IPS-NIHi7 (cell line): Measurements from ENCODE around the gene NOVA1.

Experiments used
- DNase-seq: peaks from one replicate; pipeline ENCODE4 v3.0.0; 2012; ENCODE audit warnings: mixed read lengths; ENCODE audit errors: extremely low spot score

NOVA1 gene

DNA sequence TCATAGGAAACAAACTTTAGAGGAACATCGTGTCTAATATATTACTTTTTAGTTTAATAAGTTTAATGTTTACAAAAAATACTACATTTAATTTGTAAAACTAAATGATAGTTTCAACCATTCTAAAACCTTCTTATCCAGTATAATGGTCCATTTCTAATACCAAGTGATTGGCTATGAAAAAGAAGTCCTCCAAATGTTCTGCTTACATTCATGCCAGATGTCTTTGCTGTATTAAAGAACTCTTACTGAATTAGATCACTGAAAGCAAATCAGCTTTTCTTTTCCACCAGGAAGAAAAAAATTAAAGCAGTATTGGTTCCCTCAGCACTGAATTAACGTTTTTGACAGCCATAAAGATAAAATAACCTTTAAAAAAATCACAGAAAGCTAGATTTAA is 3.7 kb downstream of the NOVA1 start:
- DNase-seq, result no peak

DNA sequence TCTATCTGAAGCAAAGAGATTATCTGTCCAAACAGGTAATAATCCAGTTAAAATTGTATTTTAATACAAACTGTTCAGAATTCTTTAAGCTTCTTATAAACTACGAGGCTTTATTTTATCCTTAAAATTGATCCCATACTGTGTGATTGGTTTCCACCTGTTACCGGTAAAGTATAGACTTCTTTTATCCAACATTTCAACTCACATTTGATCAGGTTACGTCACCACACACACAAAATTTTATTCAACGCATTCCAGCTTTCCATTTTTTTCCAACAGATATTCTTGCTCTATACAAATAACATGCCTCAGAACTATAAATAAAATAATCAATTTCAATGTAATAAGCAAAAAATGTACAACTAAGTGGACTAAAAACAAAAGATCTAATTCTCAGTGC is 4.5 kb downstream of the NOVA1 start:
- DNase-seq, result no peak

DNA sequence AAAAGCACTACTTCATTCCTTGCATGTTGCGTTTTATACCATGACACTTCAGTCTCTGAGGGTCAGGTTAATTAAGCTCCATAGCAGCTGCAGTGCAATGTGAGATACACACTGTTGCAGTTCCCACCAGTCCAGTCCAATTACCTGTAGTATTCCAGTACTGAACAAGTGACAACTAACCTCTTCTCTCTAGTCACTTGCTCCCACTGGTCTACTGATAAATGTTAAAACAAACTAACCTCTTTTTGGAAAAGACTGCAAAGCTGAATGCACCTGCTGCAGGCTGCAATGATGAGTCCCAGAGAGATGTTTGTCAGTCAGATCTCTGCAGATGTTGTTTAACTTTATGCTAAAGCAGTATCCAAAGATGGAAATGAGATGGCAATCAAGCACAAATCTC is 7.9 kb downstream of the NOVA1 start:
- DNase-seq, result no peak

DNA sequence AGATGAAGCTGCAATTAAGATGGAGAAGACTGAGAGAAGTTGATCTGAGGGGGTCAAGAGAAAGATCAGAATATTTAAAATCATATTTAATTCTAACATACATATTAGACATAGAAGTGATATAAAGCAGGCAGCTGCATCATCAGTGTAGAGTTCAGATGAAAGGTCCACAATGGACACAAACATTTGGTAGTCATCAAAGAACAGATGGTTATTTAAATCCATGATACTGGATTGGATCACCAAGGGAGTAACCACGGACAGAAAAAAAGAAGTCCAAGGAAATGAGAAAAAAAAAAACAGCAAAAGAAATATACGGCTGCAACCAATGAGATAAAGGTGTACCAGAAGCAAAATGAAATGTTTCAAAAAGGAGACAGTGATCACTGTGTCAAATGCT is 20.1 kb downstream of the NOVA1 start:
- DNase-seq, result no peak

DNA sequence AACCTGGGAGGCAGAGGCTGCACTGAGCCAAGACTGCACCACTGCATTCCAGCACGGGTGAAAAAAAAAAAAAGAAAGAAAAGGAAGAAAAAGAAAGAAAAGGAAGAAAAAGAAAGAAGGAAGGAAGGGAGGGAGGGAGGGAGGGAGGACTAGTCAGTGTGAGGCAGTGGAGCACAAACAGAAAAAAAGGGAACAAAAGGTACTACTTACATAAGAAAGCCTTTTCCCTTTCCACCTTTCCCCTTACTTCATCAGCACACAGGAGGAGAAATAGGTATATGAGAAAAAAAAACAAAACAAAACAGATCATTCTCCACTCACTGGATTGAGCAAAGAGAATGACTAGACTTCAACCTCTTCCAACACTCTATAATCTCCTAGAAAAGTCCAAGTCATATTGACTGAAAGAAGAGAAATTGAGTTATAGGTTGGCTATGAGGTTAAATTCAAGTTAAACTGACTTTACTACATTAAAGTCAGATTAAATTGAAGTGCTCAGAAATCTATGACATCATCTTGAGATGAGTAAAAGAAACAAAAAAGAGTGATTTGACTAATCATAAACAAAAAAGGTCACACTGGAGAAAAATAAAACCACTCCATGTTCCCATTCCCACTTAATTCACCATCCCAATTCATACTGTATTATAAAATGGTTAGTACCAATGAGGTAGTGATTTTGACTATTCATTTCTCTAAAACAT is 43.6 kb downstream of the NOVA1 start:
- no peak for DNase-seq

DNA sequence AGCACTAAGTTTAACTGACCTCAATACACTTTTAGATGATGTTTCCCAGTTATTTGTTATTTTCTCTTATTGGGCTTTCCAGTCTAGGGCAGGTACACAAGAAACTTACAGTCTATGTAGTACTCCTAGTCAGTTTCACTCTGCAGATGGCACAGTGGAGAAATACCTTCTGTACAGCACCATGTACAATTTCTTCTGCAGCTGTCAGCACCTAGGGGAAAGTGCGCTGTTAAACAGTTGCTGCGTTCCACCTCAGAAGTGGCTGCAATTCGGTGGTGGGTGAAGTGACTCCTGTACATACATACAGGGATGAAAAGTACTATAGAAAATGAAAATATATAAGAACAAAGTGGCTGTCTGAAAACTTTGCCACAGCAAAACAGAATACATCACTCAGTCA is 48.3 kb downstream of the NOVA1 start:
- no peak for DNase-seq

DNA sequence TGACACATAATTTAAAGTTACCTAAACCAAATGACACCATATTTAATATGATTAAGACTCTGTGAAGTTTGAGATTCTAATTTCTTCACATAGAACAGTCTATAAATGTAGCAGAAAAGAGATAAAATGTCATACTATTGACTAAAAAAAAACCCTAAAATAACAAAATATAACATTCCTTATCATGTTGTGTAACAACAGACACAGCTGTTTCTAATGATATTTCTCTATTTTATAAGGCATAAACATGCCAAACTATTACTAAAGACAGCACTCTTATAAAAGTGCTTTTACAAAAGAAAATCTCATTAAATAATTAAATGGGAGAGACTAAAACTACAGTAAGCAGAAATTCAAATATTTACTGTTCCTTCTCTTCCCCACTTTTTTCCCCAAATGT is 49.4 kb downstream of the NOVA1 start:
- DNase-seq, result no peak

DNA sequence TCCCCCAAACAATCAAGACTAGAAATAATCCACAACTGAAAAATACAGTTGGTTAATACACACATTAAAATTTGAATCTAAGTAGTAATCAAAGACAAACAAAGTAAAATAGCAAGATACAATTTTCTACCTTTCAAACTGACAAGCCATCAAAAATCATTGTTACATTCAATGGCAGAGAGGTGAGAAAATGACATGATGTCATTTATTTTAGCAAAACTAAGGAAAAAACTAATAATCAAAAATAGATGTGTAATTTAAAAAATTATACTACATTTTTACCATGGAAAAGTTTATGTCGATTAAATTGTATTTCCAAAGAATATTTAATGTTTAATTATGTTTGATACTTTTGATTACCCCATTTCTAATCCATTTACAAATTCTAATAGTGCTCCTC is 59.7 kb downstream of the NOVA1 start:
- DNase-seq, result no peak

DNA sequence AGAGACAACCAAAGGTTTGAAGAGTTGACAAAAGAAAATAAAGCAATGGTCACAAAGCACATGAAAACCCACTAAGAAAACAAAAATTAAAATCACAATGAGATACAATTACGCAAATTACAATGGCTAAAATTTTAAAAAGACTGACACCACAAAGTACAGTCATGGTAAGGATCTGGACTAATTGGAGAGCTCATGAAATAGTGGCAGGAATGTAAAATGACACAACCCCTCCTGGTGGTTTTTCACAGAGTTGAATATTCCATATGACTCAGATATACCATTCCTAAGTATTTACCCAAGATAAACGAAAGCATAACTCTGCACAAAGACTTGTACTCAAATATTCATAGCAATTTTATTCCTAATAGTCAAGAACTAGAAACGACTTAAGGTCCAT is 65.9 kb downstream of the NOVA1 start:
- DNase-seq, result no peak

DNA sequence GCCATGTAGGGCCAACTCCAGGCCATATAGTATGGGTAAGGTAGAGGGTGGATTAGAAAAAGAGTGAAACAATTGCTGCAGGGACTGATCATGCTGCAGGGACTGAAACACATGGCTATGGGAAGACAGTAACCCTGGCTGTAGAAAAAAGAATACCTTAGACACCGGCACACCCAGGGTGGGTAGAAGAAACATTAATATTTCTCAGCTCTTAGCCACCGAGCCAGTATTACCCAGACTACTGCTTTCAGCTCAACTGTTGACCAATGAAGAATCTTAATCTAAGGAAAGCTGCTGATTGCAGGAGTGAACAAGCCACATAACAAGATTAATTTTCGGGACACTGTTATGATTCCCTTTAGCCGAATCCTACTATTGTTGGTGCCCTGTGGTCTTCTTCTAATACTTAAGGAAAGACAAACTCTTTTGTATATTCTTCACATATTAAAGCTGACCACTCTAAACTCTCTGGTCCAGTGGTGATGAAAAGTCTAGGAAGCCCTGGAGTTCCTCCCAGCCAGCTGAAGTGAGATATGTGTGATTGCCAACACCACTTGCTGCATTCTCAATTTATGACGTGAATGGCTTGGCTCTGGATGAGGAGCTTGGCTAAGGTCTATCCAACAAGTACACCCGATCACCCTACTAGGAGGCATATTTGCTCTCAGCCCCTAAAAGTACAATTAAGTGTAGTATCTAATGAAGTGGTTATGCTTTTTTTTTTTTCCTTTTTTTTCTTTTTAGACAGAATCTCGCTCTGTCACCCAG is 69.2 kb downstream of the NOVA1 start:
- no peak for DNase-seq

DNA sequence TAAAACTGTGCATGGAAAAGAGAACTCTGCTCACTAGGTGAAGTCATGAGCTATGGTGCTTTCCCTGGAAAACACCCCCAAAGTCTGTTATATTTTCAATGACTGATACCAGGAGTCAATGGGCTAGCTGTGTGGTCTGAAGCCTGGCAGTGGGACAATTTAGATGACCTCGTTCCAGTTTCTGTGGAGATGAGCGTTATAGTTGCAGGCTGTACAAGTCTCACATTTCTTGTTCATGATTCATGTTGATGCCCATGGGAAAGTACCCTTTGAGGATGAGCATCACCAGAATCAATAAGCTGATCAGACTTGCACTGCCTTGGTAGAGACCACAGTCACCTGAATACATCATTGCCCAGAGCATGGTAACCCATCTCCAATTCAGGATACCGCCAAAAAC is 70.7 kb downstream of the NOVA1 start:
- DNase-seq, result no peak

DNA sequence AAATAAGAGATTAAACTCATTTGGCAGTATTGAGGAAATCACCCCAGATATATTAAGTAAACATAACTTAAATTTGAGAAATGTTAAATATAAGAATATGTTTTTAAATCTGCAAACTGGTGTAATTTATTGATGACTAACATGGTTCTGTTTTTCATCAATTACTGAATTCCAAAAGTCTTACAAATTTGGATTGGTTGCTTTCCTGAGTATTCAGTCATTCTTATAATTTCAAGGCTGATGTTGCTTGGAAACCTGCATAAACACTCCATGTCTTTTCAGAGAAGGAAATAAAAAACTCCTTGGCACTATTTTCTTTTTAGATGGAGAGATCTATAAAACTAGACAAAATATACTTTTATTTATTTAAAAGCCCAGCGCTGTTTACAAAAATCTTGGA is 71.7 kb downstream of the NOVA1 start:
- DNase-seq, result no peak

DNA sequence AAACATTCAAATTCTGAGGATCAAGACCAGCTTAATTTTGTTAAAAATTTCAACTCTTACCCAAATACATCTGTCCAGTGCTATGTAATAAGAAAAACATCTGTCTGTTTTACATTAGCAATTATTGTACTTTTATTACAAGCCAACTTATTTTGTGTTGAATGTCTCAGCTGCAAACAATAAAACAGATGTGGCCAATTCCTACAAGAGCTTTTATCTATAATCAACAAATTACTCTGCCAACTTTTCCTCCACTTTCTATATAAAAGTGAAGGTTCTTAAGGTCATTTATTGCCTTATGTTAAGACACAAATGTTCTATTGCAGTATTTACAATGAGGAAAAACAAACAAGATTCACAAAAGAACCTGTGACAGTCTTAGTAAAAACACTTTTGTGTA is 72.7 kb downstream of the NOVA1 start:
- DNase-seq, result no peak

DNA sequence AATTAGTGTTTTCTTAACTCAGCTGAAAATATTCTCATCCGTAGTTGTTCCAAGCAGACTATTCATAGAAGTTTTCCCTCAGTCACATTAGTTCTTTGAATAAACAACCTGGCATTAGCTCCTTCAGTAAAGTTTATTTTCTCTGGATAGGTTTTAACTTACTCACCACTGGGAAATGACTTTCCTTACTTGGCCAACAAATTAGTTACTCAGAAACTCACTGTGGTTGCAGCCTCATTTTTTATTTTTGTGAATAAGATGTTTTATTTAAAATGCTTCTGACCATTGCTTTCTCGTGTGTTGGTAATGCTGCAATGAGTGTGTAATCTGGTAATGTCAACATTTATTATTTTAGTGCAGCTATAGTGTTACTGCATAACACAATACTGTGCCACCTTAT is 74.9 kb downstream of the NOVA1 start:
- no peak for DNase-seq

DNA sequence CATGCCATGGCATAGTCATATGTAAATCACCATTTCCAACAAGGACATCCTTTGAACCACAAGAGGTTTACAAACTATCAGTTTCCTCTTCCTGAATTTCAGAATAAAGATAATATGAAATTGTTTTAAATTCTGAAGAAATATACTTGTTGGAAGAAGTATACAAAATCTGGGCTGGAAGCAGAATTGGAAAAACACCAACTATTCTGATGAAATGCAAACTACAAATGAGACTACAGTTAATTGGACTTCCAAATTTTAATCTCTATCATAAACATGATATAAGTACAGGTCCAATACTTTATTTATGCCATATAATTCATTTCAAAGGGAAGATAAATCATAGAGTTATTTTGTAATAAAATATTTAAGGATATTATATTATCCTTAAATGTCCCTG is 80.1 kb downstream of the NOVA1 start:
- no peak for DNase-seq

DNA sequence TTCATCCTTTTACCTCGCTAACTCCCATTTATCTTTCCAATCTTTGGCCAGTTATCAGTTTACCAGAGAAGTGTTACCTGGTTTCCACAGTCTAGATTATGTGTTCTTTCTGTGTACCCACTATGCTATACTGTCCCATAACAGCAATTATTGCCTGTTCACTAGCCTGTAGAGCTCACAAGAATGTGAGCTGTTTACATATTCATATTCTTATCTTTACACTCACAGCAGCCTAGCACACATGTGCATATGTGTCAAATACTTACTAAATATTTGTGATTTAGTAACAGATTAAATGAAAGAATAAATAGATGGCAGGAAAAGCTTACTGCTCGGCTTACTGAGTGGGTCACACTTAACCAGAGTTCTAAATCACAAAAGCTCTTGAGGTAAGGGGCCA is 97.8 kb downstream of the NOVA1 start:
- DNase-seq, result no peak

DNA sequence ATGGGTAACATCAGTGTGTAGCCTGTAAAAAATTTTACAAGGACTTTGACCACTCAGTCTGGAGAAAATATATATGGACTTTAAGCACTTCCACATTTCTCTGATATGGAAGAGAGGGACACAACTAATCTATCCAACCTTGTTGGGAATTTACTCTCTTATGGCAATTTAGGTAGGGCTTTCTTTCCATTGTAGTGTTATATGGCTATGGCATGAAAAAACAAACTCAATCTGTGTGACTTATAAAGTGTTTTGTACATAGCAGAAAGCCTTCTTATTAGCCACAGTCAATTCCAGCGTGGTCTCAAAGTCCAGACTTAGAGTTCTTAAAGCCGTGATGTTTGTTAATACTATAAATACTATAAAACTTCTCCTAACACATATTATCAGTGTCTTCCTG is 98.3 kb downstream of the NOVA1 start:
- no peak for DNase-seq

DNA sequence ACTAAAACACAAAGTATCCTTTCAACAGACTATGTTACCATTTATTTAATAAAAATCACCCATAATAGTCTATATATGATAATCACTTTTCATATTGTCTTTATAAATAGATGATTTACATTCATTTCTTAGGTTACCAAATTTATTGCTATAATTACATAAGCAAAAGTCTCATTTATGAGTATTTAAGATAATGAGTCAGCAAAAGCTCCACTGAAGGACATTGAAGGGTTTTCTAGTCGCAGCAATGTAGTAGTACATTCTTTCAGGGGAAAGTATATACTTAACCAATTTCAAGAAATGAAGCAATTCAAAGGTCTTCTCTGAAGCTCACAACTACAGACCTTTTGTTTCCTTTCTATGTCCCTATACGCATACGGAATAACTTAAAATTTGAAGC is 110.9 kb downstream of the NOVA1 start:
- DNase-seq, result no peak

DNA sequence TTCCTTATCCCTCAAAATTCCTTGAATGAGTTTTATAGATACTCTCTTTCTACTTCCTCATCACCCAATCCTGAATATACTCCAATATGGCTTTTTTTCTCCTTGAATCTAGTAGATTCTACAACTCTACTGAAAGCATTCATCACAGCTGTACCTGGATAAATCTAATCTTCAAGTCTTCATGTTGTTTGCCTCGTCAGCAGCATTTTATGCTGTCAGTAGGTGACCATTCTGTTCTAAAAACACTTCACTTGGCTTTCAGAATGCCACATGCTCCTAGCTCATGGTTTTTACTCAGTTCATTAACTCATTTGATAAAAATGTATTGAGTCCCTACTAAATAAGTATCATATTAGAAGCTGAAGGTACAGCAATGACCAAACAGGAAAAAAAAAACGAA is 113.3 kb downstream of the NOVA1 start:
- no peak for DNase-seq

DNA sequence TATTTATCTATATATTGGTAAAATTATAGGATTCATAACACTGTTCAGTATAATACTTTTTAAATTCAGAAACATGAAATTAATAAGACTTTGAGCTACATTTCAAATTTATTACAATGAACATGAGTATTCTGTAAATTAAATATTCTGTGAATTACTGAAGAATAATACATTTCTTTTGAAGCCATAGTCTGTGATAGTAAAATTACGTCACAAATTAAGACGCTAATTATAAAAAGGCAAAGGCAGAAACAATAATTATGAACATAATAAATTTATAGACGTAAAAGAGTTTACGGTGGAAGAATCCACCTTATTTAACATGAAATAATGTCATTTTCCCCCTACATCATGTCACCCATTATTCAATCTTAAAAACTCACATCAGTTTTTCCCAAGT is 118.9 kb downstream of the NOVA1 start:
- no peak for DNase-seq

DNA sequence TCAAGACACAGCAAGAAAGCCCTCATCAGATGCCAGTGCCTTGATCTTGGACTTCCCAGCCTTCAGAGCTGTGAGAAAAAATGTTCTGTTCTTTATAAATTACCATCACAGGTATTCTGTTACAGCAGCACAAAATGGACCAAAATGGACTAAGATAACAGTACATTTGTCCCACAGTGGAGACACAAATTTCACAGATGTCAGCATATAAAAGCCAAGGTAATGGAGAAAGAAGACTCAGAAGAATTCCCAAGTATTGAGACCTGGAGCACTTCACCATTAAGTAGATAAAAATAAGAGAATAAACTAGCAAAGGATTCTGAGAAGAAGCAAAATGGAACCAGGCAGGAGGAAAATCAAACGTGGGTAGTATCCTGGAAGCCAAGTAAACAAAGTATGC is 131.0 kb downstream of the NOVA1 start:
- no peak for DNase-seq

DNA sequence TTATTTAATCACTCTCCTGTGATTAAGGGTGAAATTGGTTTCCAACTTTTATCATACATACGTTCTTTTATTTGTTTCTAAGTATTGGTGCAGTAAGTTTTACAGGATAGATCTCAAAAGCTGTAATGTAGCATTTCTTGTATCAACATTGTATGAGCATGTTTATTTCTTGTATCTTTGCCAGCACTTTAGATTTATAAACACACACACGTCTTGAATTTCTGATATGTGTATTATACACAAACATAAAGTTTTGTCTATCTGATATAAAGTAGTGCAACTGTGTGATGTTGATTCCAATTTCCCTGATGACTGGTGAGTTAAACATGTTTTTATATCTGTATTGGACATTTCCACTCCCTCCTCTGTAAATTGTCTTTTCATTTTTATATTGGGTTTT is 134.7 kb downstream of the NOVA1 start:
- no peak for DNase-seq

DNA sequence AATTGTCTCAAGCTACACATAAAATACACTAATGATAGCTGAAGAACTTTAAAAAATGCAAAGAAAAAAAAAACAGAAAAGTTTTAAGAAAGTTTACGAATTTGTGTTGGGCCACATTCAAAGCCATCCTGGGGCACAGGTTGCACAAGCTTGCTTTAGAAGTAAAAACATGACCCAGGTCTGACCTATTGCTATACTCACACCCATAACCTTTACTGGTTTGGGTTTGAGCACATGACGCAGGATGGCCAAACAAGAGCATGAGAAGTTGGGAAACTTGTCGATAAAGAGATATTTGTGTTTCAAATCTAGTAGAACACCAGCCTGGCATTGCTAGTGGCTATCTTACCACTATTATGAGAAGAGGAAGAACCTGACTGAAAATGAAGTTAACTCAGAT is 143.7 kb downstream of the NOVA1 start:
- DNase-seq, result no peak
